Neuronal stem cell (in vitro differentiated cells): ENCODE results near the gene CHEK1.

Source experiments
- DNase-seq: peaks from one replicate; pipeline ENCODE4 v3.0.0-alpha.2; 2013; ENCODE audit warnings: low spot score
- H2AFZ ChIP-seq: one replicate; pipeline ENCODE4 v1.6.1; 2013; ENCODE audit warnings: mild to moderate bottlenecking, low read length, inconsistent platforms
- H2AK5ac ChIP-seq: 2 replicates; pipeline ENCODE4 v1.6.1; 2013; ENCODE audit warnings: low read depth, mild to moderate bottlenecking, inconsistent platforms, low read length, moderate library complexity, mixed read lengths
- H2BK120ac ChIP-seq: 2 replicates; pipeline ENCODE4 v1.6.1; 2013; ENCODE audit warnings: low read depth, mild to moderate bottlenecking, inconsistent platforms, low read length, moderate library complexity, mixed read lengths
- H2BK12ac ChIP-seq: one replicate; pipeline ENCODE4 v1.6.1; 2013; ENCODE audit warnings: low read length, inconsistent platforms
- H2BK15ac ChIP-seq: 2 replicates; pipeline ENCODE4 v1.6.1; 2013; ENCODE audit warnings: mild to moderate bottlenecking, low read length, inconsistent platforms, mixed read lengths
- H2BK5ac ChIP-seq: one replicate; pipeline ENCODE4 v1.6.1; 2013; ENCODE audit warnings: inconsistent platforms, mild to moderate bottlenecking, low read length, moderate library complexity
- H3K14ac ChIP-seq: one replicate; pipeline ENCODE4 v1.6.1; 2013; ENCODE audit warnings: low read length, inconsistent platforms
- H3K18ac ChIP-seq: 2 replicates; pipeline ENCODE4 v1.6.1; 2013; ENCODE audit warnings: low read length, inconsistent platforms
- H3K23ac ChIP-seq: 2 replicates; pipeline ENCODE4 v1.6.1; 2013; ENCODE audit warnings: low read depth, mild to moderate bottlenecking, mixed read lengths, low read length, inconsistent platforms; ENCODE audit not compliant: poor library complexity
- H3K27ac ChIP-seq: replicated peaks from 3 replicates; pipeline ENCODE4 v1.5.1; 2013; ENCODE audit warnings: low read length, inconsistent platforms
- H3K27me3 ChIP-seq, 3 experiments: 2 replicates each; pipeline ENCODE4 v1.6.1; 2013; ENCODE audit warnings: low read length in 3 of 3, mild to moderate bottlenecking in 2 of 3, inconsistent platforms in 1 of 3, low read depth in 1 of 3, mixed read lengths in 1 of 3, moderate library complexity in 1 of 3; ENCODE audit not compliant: control insufficient read depth in 3 of 3, insufficient read depth in 3 of 3
- H3K36me3 ChIP-seq, 2 donors: replicated peaks in 1 of 2; 2 replicates each; pipeline ENCODE4 v1.6.1; 2013; ENCODE audit warnings: low read length in 2 of 2; ENCODE audit not compliant: control insufficient read depth in 2 of 2, insufficient read depth in 2 of 2
- H3K4ac ChIP-seq: 2 replicates; pipeline ENCODE4 v1.6.1; 2013; ENCODE audit warnings: inconsistent platforms, mild to moderate bottlenecking, low read length, moderate library complexity
- H3K4me1 ChIP-seq, 2 donors: 1 replicate in 1 of 2; 2 replicates in 1 of 2; pipeline ENCODE4 v1.6.1; 2013; ENCODE audit warnings: low read length in 2 of 2, low read depth in 1 of 2; ENCODE audit not compliant: control insufficient read depth in 2 of 2, insufficient read depth in 1 of 2
- H3K4me2 ChIP-seq: one replicate; pipeline ENCODE4 v1.6.1; 2013; ENCODE audit warnings: mild to moderate bottlenecking, low read length, inconsistent platforms; ENCODE audit not compliant: insufficient read depth, poor library complexity, severe bottlenecking
- H3K4me3 ChIP-seq, 2 donors: 2 replicates each; pipeline ENCODE4 v1.5.1; 2013; ENCODE audit warnings: low read length in 2 of 2, mild to moderate bottlenecking in 2 of 2, inconsistent platforms in 1 of 2, moderate library complexity in 1 of 2
- H3K79me1 ChIP-seq: one replicate; pipeline ENCODE4 v1.6.1; 2013; ENCODE audit warnings: low read depth, mild to moderate bottlenecking, inconsistent platforms, low read length, moderate library complexity
- H3K9ac ChIP-seq: one replicate; pipeline ENCODE4 v1.6.1; 2013; ENCODE audit warnings: mild to moderate bottlenecking, low read depth, low read length, inconsistent platforms; ENCODE audit not compliant: poor library complexity
- H3K9me3 ChIP-seq, 2 donors: replicated peaks in 1 of 2; 2 replicates each; pipeline versions ENCODE3 to v1.6.1; 2013; ENCODE audit warnings: low read length in 2 of 2, mild to moderate bottlenecking in 2 of 2, inconsistent platforms in 1 of 2, low read depth in 1 of 2, mixed read lengths in 1 of 2, moderate library complexity in 1 of 2; ENCODE audit not compliant: control insufficient read depth in 2 of 2, insufficient read depth in 1 of 2
- H4K8ac ChIP-seq: one replicate; pipeline ENCODE4 v1.6.1; 2013; ENCODE audit warnings: low read depth, mild to moderate bottlenecking, inconsistent platforms, low read length, moderate library complexity
- H4K91ac ChIP-seq: one replicate; pipeline ENCODE4 v1.6.1; 2013; ENCODE audit warnings: low read length, low read depth, mild to moderate bottlenecking, inconsistent platforms; ENCODE audit not compliant: poor library complexity
- WGBS, 2 donors: extraction: QIAGEN DNeasy Blood & Tissue Kit; methylation state at CpG; one replicate each; pipeline ENCODE4 v1.1.7; 2013; ENCODE audit warnings: missing lambda C conversion rate in 2 of 2, mixed read lengths in 1 of 2; ENCODE audit not compliant: insufficient read length in 2 of 2, insufficient replicate concordance in 1 of 2; ENCODE audit errors: extremely low coverage in 2 of 2; 5-methylcytosine and 5-hydroxymethylcytosine counted together

The CHEK1 gene

DNA sequence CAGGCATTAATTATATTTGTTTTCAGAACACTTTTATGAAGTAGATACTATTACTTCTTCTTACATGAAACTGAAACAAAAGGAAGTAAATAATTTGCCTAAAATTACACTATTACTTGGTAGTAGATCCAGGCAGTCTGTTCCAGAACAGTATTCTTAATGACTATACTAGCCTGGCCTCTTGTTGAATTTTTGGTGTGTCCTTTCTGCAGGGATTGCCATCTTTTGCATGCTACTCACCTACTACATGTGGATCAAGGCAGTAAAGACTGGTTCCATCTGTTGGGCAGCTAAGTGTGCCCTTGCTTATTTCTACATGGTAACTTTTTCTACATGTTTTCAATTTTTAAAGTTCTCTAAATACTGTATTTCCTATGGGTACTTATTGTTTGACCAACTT is 19.5 kb upstream of the CHEK1 start:
- Histone ChIP-seq H3K27me3 (no peaks in the 10 kb centered on the region), H3K4me2 (no peak overlapping the region), H2BK12ac (no peak overlapping the region), H2BK120ac (no peak overlapping the region), H4K91ac (no peak overlapping the region), H3K9ac (no peak overlapping the region), H4K8ac (no peak overlapping the region), H2AFZ (no peak overlapping the region), H3K18ac (no peak overlapping the region), H3K4ac (no peak overlapping the region), H3K79me1 (no peaks in the 10 kb centered on the region), H3K4me3 (no peak overlapping the region), H2BK5ac (no peak overlapping the region), H3K14ac (no peak overlapping the region), H3K9me3 (no peaks in the 10 kb centered on the region), H3K4me1 (no peaks in the 10 kb centered on the region), H2AK5ac (no peak overlapping the region), H3K36me3 (peaks cover 44 to 98% of the 10 kb centered on the region in 2 donors), H3K27ac (no peak overlapping the region), H3K23ac (no peak overlapping the region), H2BK15ac (no peak overlapping the region)
- no peak for DNase-seq

DNA sequence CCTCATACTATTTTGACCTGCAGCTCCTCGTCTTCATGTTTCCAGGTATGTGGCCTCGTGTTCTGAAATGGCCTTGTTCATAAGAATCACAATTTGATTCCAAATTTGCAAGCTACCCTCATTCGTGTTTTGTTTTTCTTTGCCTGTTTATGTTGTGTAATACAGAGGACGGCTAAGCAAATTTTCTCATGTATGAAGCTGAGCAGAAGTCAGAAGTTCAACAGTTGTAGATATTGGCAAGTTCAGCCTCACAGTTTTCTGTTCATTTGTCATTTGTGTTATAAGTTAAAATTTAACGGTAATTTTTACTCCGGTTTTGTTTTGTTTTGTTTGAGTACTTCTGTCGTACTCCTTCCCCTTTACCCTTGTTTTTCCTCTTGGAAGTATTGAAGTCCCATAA is 15.4 kb upstream of the CHEK1 start:
- Histone ChIP-seq H3K23ac (no peak overlapping the region), H4K8ac (no peak overlapping the region), H3K9me3 (no peaks in the 10 kb centered on the region), H3K4me2 (no peak overlapping the region), H2AFZ (no peak overlapping the region), H2BK120ac (no peak overlapping the region), H2BK12ac (no peak overlapping the region), H3K14ac (no peak overlapping the region), H3K4me3 (no peak overlapping the region), H3K4me1 (no peaks in the 10 kb centered on the region), H2AK5ac (no peak overlapping the region), H3K27me3 (no peaks in the 10 kb centered on the region), H3K9ac (no peak overlapping the region), H3K18ac (no peak overlapping the region), H3K36me3 (peaks cover 47 to 98% of the 10 kb centered on the region in 2 donors), H3K4ac (no peak overlapping the region), H3K79me1 (no peaks in the 10 kb centered on the region), H2BK15ac (no peak overlapping the region), H4K91ac (no peak overlapping the region), H3K27ac (no peak overlapping the region), H2BK5ac (no peak overlapping the region)
- no peak for DNase-seq
- no CpG with 5 or more reads among the region's 7 CpGs for WGBS, 2 donors

- H3K18ac ChIP-seq = no peak overlapping the region
- H3K27ac ChIP-seq = no peak overlapping the region
- DNase-seq = no peak
- no peaks in the 10 kb centered on the region for H3K27me3 ChIP-seq
- H3K4me3 ChIP-seq = no peak overlapping the region
- H3K9me3 ChIP-seq = no peaks in the 10 kb centered on the region
- no peak overlapping the region for H3K4me2 ChIP-seq
- H4K91ac ChIP-seq = no peak overlapping the region
- no peak overlapping the region for H3K9ac ChIP-seq
- H2BK5ac ChIP-seq = no peak overlapping the region
- H2BK120ac ChIP-seq = no peak overlapping the region
- H3K4ac ChIP-seq = no peak overlapping the region
- no peak overlapping the region for H3K23ac ChIP-seq
- no peak overlapping the region for H2AFZ ChIP-seq
- no peak overlapping the region for H2AK5ac ChIP-seq
- H4K8ac ChIP-seq = no peak overlapping the region
- peaks cover 28 to 92% of the 10 kb centered on the region in 2 donors for H3K36me3 ChIP-seq
- H3K14ac ChIP-seq = no peak overlapping the region
- H3K79me1 ChIP-seq = no peaks in the 10 kb centered on the region
- H2BK12ac ChIP-seq = no peak overlapping the region
- H3K4me1 ChIP-seq = no peaks in the 10 kb centered on the region
- H2BK15ac ChIP-seq = no peak overlapping the region
- no CpG with 5 or more reads among the region's 4 CpGs for whole genome bisulfite sequencing, 2 donors
These were observed 6.6 kb upstream of the CHEK1 start for GRCh38 chr11:125618383-125618782.

DNA sequence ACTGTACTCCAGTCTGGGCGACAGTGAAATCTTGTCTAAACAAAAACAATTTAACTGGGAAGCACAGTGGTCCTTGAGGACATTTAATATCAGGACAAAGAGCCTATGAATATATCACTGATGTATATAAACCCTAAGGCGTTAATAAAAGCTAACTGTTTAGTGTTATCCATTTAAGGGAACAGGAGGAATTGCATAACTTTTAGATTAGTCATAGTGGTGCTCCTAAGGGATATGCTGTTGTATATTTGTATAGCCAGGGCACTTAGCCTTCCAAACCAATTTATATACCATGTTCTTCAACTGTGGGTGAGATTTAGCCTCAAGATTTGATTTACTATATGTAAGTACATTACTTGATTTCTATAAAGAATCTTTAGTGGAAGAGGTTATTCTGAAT is 3.0 kb upstream of the CHEK1 start:
- no peak overlapping the region for H2AFZ ChIP-seq
- H3K9ac ChIP-seq = no peak overlapping the region
- no CpG with 5 or more reads among the region's 2 CpGs for WGBS, 2 donors

More for the DNA sequence above, 3.0 kb upstream of the CHEK1 start:
- no peaks in the 10 kb centered on the region for H3K79me1 ChIP-seq
- no peak overlapping the region for H3K23ac ChIP-seq
- no peak overlapping the region for H3K4me3 ChIP-seq
- H3K9me3 ChIP-seq = no peaks in the 10 kb centered on the region
- H4K91ac ChIP-seq = no peak overlapping the region
- peaks cover 18 to 67% of the 10 kb centered on the region in 2 donors for H3K36me3 ChIP-seq
- H2BK5ac ChIP-seq = no peak overlapping the region
- no peaks in the 10 kb centered on the region for H3K27me3 ChIP-seq
- no peak overlapping the region for H3K27ac ChIP-seq
- H2AK5ac ChIP-seq = no peak overlapping the region
- H3K18ac ChIP-seq = no peak overlapping the region
- H2BK15ac ChIP-seq = no peak overlapping the region
- no peak for DNase-seq
- H3K14ac ChIP-seq = no peak overlapping the region
- peaks cover 0 to 2% of the 10 kb centered on the region in 2 donors for H3K4me1 ChIP-seq
- no peak overlapping the region for H4K8ac ChIP-seq
- no peak overlapping the region for H3K4me2 ChIP-seq
- H2BK120ac ChIP-seq = no peak overlapping the region
- H2BK12ac ChIP-seq = no peak overlapping the region
- H3K4ac ChIP-seq = no peak overlapping the region
